Sigmoid colon (tissue), 7 donors: ENCODE results near the gene POU5F1. TPM values are rescaled to one million over a fixed set of nuclear protein-coding genes. Genes with fewer than 3 reads are reported as not detected.

Experiments
- DNase-seq: peaks from one replicate; pipeline ENCODE4 v3.0.0-alpha.2; 2019
- H3K27ac ChIP-seq, 4 donors: fragments of 200-600 bp; sonication (generic); one replicate each; pipeline ENCODE4 v1.5.1; 2016 to 2019; ENCODE audit warnings: mild to moderate bottlenecking in 1 of 4
- H3K27me3 ChIP-seq, 3 donors: fragments of 200-600 bp; sonication (generic); one replicate each; pipeline ENCODE4 v1.5.1; 2019; ENCODE audit warnings: mild to moderate bottlenecking in 1 of 3
- H3K36me3 ChIP-seq, 4 donors: fragments of 200-600 bp; sonication (generic); one replicate each; pipeline ENCODE4 v1.5.1; 2016 to 2019
- H3K4me1 ChIP-seq, 4 donors: fragments of 200-600 bp; sonication (generic); one replicate each; pipeline ENCODE4 v1.5.1; 2017 to 2019
- H3K4me3 ChIP-seq, 4 donors: fragments of 200-600 bp; sonication (generic); one replicate each; pipeline ENCODE4 v1.5.1; 2017 to 2019; ENCODE audit warnings: mild to moderate bottlenecking in 2 of 4, moderate library complexity in 1 of 4
- H3K9me3 ChIP-seq, 4 donors: fragments of 200-600 bp in 3 of 4; sonication (generic) in 3 of 4; one replicate each; pipeline versions ENCODE4 v1.5.1 to v1.6.1; 2013 to 2019
- EP300 ChIP-seq, 4 donors: sonication (generic); formaldehyde crosslinking; IDR thresholded peaks; one replicate each; pipeline ENCODE4 v1.6.1; 2017; ENCODE audit warnings: antibody characterized with exemption in 4 of 4
- POLR2A ChIP-seq, 2 donors: fragments of 450-650 bp; IDR thresholded peaks; one replicate each; pipeline ENCODE4 v1.6.1; 2016; ENCODE audit warnings: antibody characterized with exemption in 2 of 2, mild to moderate bottlenecking in 2 of 2, moderate library complexity in 2 of 2
- POLR2AphosphoS5 ChIP-seq, 4 donors: sonication (generic); formaldehyde crosslinking; IDR thresholded peaks; one replicate each; pipeline ENCODE4 v1.6.1; 2017; ENCODE audit warnings: antibody characterized with exemption in 4 of 4
- WGBS, 2 donors: extraction: QIAGEN DNeasy Blood & Tissue Kit; methylation state at CpG; one replicate each; pipeline ENCODE4 v1.1.7; 2013; 5-methylcytosine and 5-hydroxymethylcytosine counted together
- intact Hi-C: fragments of 100-400 bp; cut with DNase I; formaldehyde crosslinking; loops from one replicate; pipeline ENCODE4 v1.15.1; 2023
- polyA plus RNA-seq, 3 donors: library from polyadenylated mRNA; stranded (reverse); fragments of 200-250 nt; gene quantifications; one replicate each; pipeline ENCODE4 v1.2.3, GENCODE V29; 2013
- total RNA-seq, 4 donors: library from RNA; depleted of rRNA; stranded (reverse); fragments of >200 nt; gene quantifications; one replicate each; pipeline ENCODE4 v1.1.0, GENCODE V29; 2016
- TF ChIP-seq, protein P1 (sequence below), 4 experiments: fragments of 450-650 bp in 3 of 4; fragments of 200-600 bp in 1 of 4; IDR thresholded peaks; one replicate each; pipeline ENCODE4 v1.5.1; 2016 to 2019; ENCODE audit warnings: antibody characterized with exemption in 4 of 4, mild to moderate bottlenecking in 3 of 4, moderate library complexity in 2 of 4
- donor health status: healthy with polysubstance abuse.
- donor health status: Bipolar disorder and iron deficiency.
- donor health status: healthy.

POU5F1 gene
- total and polyA plus RNA-seq, 7 donors: 0.16 to 9.8 (median 0.94) TPM; not detected in 3

- no peak overlapping the region for H3K27ac ChIP-seq
- H3K4me1 ChIP-seq: peaks cover 0 to 13% (median 0%) of the 10 kb centered on the region in 4 donors
- no peak for DNase-seq
- no peak for TF ChIP-seq POLR2A (IDR thresholded peaks at IDR 0.05)
- TF ChIP-seq, protein P1, sequence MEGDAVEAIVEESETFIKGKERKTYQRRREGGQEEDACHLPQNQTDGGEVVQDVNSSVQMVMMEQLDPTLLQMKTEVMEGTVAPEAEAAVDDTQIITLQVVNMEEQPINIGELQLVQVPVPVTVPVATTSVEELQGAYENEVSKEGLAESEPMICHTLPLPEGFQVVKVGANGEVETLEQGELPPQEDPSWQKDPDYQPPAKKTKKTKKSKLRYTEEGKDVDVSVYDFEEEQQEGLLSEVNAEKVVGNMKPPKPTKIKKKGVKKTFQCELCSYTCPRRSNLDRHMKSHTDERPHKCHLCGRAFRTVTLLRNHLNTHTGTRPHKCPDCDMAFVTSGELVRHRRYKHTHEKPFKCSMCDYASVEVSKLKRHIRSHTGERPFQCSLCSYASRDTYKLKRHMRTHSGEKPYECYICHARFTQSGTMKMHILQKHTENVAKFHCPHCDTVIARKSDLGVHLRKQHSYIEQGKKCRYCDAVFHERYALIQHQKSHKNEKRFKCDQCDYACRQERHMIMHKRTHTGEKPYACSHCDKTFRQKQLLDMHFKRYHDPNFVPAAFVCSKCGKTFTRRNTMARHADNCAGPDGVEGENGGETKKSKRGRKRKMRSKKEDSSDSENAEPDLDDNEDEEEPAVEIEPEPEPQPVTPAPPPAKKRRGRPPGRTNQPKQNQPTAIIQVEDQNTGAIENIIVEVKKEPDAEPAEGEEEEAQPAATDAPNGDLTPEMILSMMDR (IDR thresholded peaks at IDR 0.05): no peak
- TF ChIP-seq EP300 (IDR thresholded peaks at IDR 0.05): no peak
- no peak for TF ChIP-seq POLR2AphosphoS5 (IDR thresholded peaks at IDR 0.05)
- whole genome bisulfite sequencing, 2 donors: 48 to 64% methylated on average over 6 of the region's 6 CpGs
- intact Hi-C loops: no loop called here
- H3K36me3 ChIP-seq: no peaks in the 10 kb centered on the region
- H3K27me3 ChIP-seq: no peaks in the 10 kb centered on the region
- H3K9me3 ChIP-seq: no peaks in the 10 kb centered on the region
- H3K4me3 ChIP-seq: no peak overlapping the region
These were observed 39.6 kb upstream of the POU5F1 start for GRCh38 chr6:31210123-31210522.

DNA sequence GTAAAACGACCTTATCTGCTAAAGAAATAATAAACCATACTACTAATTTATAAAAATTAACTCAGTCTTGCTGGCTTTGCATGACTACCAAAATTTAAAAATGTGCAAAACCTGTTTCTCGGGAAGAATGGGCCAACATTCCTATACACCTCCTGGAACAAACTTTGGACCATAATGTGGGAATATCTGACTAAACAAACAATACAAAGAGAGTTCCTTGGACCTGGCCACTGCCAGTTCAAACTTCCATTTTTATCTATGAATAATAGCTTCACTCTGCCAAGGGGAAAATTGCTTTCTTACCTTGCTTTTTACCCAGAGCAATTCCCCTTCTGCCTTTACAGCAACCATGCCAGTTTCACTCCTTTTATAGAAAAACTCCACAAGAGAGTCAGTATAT, 38.7 kb upstream of the POU5F1 start:
- Histone ChIP-seq H3K4me1 (peaks cover 0 to 19% (median 0%) of the 10 kb centered on the region in 4 donors), H3K36me3 (no peaks in the 10 kb centered on the region), H3K27ac (no peak overlapping the region), H3K4me3 (no peak overlapping the region), H3K27me3 (no peaks in the 10 kb centered on the region), H3K9me3 (no peaks in the 10 kb centered on the region)
- WGBS, 2 donors: 15 to 51% methylated on average over 2 of the region's 2 CpGs
- intact Hi-C loops: no loop called here
- no peak for DNase-seq
- TF ChIP-seq POLR2A (IDR thresholded peaks at IDR 0.05) (no peak), POLR2AphosphoS5 (IDR thresholded peaks at IDR 0.05) (no peak), EP300 (IDR thresholded peaks at IDR 0.05) (no peak)
- TF ChIP-seq, protein P1 (IDR thresholded peaks at IDR 0.05): no peak

DNA sequence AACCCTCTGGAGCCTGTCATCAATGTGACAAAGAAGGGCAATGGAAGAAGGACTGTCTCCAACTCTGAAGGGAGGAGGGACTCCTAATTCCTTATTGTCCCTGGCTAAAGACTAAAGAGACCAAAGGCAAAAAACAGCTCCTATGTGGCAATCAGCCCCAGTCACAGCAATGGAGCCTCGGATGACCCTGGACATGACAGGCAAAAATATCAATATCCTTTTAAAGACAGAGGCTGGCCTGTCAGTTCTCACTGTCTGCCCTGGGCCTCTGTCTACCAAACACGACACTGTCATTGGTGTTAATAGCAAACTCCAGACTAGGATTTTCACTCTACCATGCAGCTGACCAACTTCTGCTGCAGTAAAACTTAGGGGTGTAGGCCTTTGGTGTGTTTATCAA, 38.0 kb upstream of the POU5F1 start:
- intact Hi-C loops: no loop called here
- TF ChIP-seq EP300 (IDR thresholded peaks at IDR 0.05) (no peak), POLR2A (IDR thresholded peaks at IDR 0.05) (no peak), POLR2AphosphoS5 (IDR thresholded peaks at IDR 0.05) (no peak)
- TF ChIP-seq, protein P1 (IDR thresholded peaks at IDR 0.05): no peak
- H3K4me1 ChIP-seq: peaks cover 0 to 22% (median 2%) of the 10 kb centered on the region in 4 donors
- no peaks in the 10 kb centered on the region for H3K36me3 ChIP-seq
- WGBS, 2 donors: 55 to 58% methylated on average over 2 of the region's 2 CpGs
- no peak overlapping the region for H3K4me3 ChIP-seq
- no peaks in the 10 kb centered on the region for H3K27me3 ChIP-seq
- no peak for DNase-seq
- H3K9me3 ChIP-seq: no peaks in the 10 kb centered on the region
- H3K27ac ChIP-seq: no peak overlapping the region

DNA sequence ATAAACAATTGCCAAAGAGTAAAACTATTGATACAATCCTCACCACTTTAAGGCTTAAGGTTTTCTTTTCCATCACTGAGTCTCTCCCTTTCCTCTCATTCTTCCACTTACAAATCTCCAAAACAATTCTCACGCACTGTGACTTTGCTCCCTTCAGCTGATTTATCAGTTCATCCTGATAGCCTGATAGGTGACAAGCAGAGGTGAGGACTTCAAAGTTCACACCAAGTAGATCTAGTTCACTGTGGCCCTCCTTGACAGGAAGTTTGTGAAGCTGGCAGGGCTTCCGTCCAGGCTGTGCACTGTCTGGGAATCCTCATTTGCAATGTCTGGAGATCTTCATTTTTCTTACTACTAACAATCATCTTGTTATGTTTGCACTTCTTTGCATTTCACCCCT, 35.2 kb upstream of the POU5F1 start:
- H3K9me3 ChIP-seq: peaks cover 0 to 2% (median 0%) of the 10 kb centered on the region in 4 donors
- WGBS, 2 donors: 92 to 93% methylated on average over 2 of the region's 2 CpGs
- intact Hi-C loops: no loop called here

More for the DNA sequence above, 35.2 kb upstream of the POU5F1 start:
- Histone ChIP-seq H3K4me3 (no peak overlapping the region), H3K27ac (peak overlapping the region in 2 of 4 donors; percentile 5 to 32), H3K27me3 (no peaks in the 10 kb centered on the region), H3K4me1 (peaks cover 0 to 34% (median 15%) of the 10 kb centered on the region in 4 donors), H3K36me3 (no peaks in the 10 kb centered on the region)
- TF ChIP-seq POLR2A (IDR thresholded peaks at IDR 0.05): no peak
- TF ChIP-seq, protein P1 (IDR thresholded peaks at IDR 0.05): no peak
- no peak for TF ChIP-seq EP300 (IDR thresholded peaks at IDR 0.05)
- no peak for TF ChIP-seq POLR2AphosphoS5 (IDR thresholded peaks at IDR 0.05)
- no peak for DNase-seq
